GM19452 (cell line): ENCODE measurements around the gene CLSTN2.

Source experiments
- ATAC-seq: cut with Tn5 transposase; IDR thresholded peaks from one replicate; pipeline ENCODE4 v1.9.1; 2021; ENCODE audit not compliant: unreplicated experiment

Gene CLSTN2

GRCh38 chr3:140571836-140572235, 636.9 kb downstream of the CLSTN2 start:
- ATAC-seq = no peak

GRCh38 chr3:140572334-140572733, 637.3 kb downstream of the CLSTN2 start:
- ATAC-seq = no peak

GRCh38 chr3:140573011-140573410, 638.0 kb downstream of the CLSTN2 start:
- no peak for ATAC-seq

- ATAC-seq = no peak
These were observed 639.4 kb downstream of the CLSTN2 start for GRCh38 chr3:140574375-140574774.

- ATAC-seq = no peak
These were observed 641.5 kb downstream of the CLSTN2 start for GRCh38 chr3:140576449-140576848.

- ATAC-seq = no peak
These were observed 642.9 kb downstream of the CLSTN2 start for GRCh38 chr3:140577911-140578310.

- no peak for ATAC-seq
These were observed 644.3 kb downstream of the CLSTN2 start for GRCh38 chr3:140579260-140579659.

- no peak for ATAC-seq
These were observed 645.8 kb downstream of the CLSTN2 start for GRCh38 chr3:140580746-140581145.

GRCh38 chr3:140584549-140584948, 649.6 kb downstream of the CLSTN2 start:
- ATAC-seq = no peak

GRCh38 chr3:140585828-140586227, 650.8 kb downstream of the CLSTN2 start:
- ATAC-seq = no peak

GRCh38 chr3:140586311-140586710, 651.3 kb downstream of the CLSTN2 start:
- ATAC-seq = no peak

GRCh38 chr3:140588558-140588957, 653.6 kb downstream of the CLSTN2 start:
- no peak for ATAC-seq

- ATAC-seq = no peak
These were observed 658.8 kb downstream of the CLSTN2 start for GRCh38 chr3:140593766-140594165.

GRCh38 chr3:140595295-140595694, 660.3 kb downstream of the CLSTN2 start:
- no peak for ATAC-seq

- ATAC-seq = no peak
These were observed 662.4 kb downstream of the CLSTN2 start for GRCh38 chr3:140597364-140597763.

GRCh38 chr3:140597792-140598191, 662.8 kb downstream of the CLSTN2 start:
- ATAC-seq = no peak

GRCh38 chr3:140599009-140599408, 664.0 kb downstream of the CLSTN2 start:
- no peak for ATAC-seq

GRCh38 chr3:140599496-140599895, 664.5 kb downstream of the CLSTN2 start:
- no peak for ATAC-seq

GRCh38 chr3:140601881-140602280, 666.9 kb downstream of the CLSTN2 start:
- ATAC-seq = no peak

GRCh38 chr3:140602781-140603180, 667.8 kb downstream of the CLSTN2 start:
- ATAC-seq = no peak

- no peak for ATAC-seq
These were observed 668.8 kb downstream of the CLSTN2 start for GRCh38 chr3:140603766-140604165.

GRCh38 chr3:140610544-140610943, 675.6 kb downstream of the CLSTN2 start:
- ATAC-seq = no peak

GRCh38 chr3:140614001-140614400, 679.0 kb downstream of the CLSTN2 start:
- no peak for ATAC-seq

GRCh38 chr3:140617135-140617534, 682.1 kb downstream of the CLSTN2 start:
- ATAC-seq = no peak
